Naive thymus-derived CD4-positive, alpha-beta T cell (primary cell): ENCODE results near the gene UCHL3. TPM values are rescaled to one million over a fixed set of nuclear protein-coding genes. Genes with fewer than 3 reads are reported as not detected.

Experiments used
- ATAC-seq: fragments of 150-1000 bp; cut with Tn5 transposase; 2 replicates; pipeline ENCODE4 v1.10.0; 2021; ENCODE audit warnings: mild to moderate bottlenecking, moderate library complexity
- CTCF ChIA-PET: fragments of 350-600 bp; sonication (Branson Sonifier 250); formaldehyde crosslinking; loops from one replicate; lab custom pipeline; 2021; ENCODE audit warnings: antibody characterized with exemption; lab: Charles Lee
- POLR2A ChIA-PET: fragments of 350-600 bp; sonication (Branson Sonifier 250); formaldehyde crosslinking; loops from one replicate; lab custom pipeline; 2021; ENCODE audit warnings: antibody characterized with exemption, inconsistent platforms; lab: Charles Lee
- DNase-seq, 9 donors: peaks; one replicate each; pipeline versions ENCODE4 v3.0.0 to v3.0.0-alpha.2; 2020 to 2022; ENCODE audit warnings: mixed read lengths in 1 of 9
- H3K27ac ChIP-seq: one replicate; pipeline ENCODE4 v1.7.0; 2013; ENCODE audit warnings: mild to moderate bottlenecking, low read depth, low read length, moderate library complexity
- H3K27me3 ChIP-seq, 2 donors: one replicate each; pipeline ENCODE4 v1.7.0; 2013; ENCODE audit warnings: low read length in 2 of 2, mild to moderate bottlenecking in 2 of 2, moderate library complexity in 2 of 2; ENCODE audit not compliant: control insufficient read depth in 2 of 2, insufficient read depth in 2 of 2
- H3K36me3 ChIP-seq, 3 experiments: 1 replicate in 2 of 3; 2 replicates in 1 of 3; pipeline ENCODE4 v1.7.0; 2013; ENCODE audit warnings: low read length in 3 of 3, mild to moderate bottlenecking in 3 of 3, moderate library complexity in 1 of 3; ENCODE audit not compliant: insufficient read depth in 3 of 3, control insufficient read depth in 2 of 3
- H3K4me1 ChIP-seq, 2 donors: one replicate each; pipeline ENCODE4 v1.7.0; 2013; ENCODE audit warnings: low read length in 2 of 2, mild to moderate bottlenecking in 2 of 2, moderate library complexity in 1 of 2; ENCODE audit not compliant: control insufficient read depth in 2 of 2, insufficient read depth in 2 of 2
- H3K4me3 ChIP-seq: 2 replicates; pipeline ENCODE4 v1.7.0; 2013; ENCODE audit warnings: mild to moderate bottlenecking, low read length
- H3K9me3 ChIP-seq, 3 experiments: 1 replicate in 2 of 3; 2 replicates in 1 of 3; pipeline ENCODE4 v1.7.0; 2013; ENCODE audit warnings: low read length in 3 of 3; ENCODE audit not compliant: control insufficient read depth in 2 of 3
- H3K27ac Mint-ChIP-seq, 9 donors: one replicate each; pipeline ENCODE4 v1.8.0; 2020 to 2022; ENCODE audit warnings: mixed read lengths in 9 of 9, mild to moderate bottlenecking in 8 of 9, moderate library complexity in 5 of 9, inconsistent platforms in 2 of 9
- H3K27me3 Mint-ChIP-seq, 5 donors: one replicate each; pipeline ENCODE4 v1.8.0; 2021 to 2022; ENCODE audit warnings: mixed read lengths in 5 of 5, mild to moderate bottlenecking in 1 of 5
- H3K36me3 Mint-ChIP-seq, 5 donors: one replicate each; pipeline ENCODE4 v1.8.0; 2020 to 2022; ENCODE audit warnings: mixed read lengths in 5 of 5, mild to moderate bottlenecking in 3 of 5, inconsistent platforms in 1 of 5
- H3K4me1 Mint-ChIP-seq, 7 donors: one replicate each; pipeline ENCODE4 v1.8.0; 2020 to 2022; ENCODE audit warnings: mixed read lengths in 7 of 7, mild to moderate bottlenecking in 3 of 7, inconsistent platforms in 1 of 7
- H3K4me3 Mint-ChIP-seq, 10 donors: one replicate each; pipeline ENCODE4 v1.8.0; 2020 to 2022; ENCODE audit warnings: mild to moderate bottlenecking in 10 of 10, mixed read lengths in 10 of 10, moderate library complexity in 6 of 10, inconsistent platforms in 2 of 10
- H3K9me3 Mint-ChIP-seq, 11 donors: one replicate each; pipeline ENCODE4 v1.8.0; 2020 to 2022; ENCODE audit warnings: mixed read lengths in 11 of 11, mild to moderate bottlenecking in 4 of 11, inconsistent platforms in 1 of 11, moderate library complexity in 1 of 11
- intact Hi-C, 2 donors: fragments of 100-400 bp; cut with micrococcal nuclease; formaldehyde crosslinking; loops; one replicate each; pipeline ENCODE4 v1.15.1; 2023
- polyA plus RNA-seq, 2 donors: library from polyadenylated mRNA; unstranded; fragments of 300-500 nt; fragmentation: Illumina TruSeq; gene quantifications; one replicate each; pipeline ENCODE4 v1.2.3, GENCODE V29; 2021
- total RNA-seq, 6 experiments: library from RNA in 5 of 6; stranded (reverse) in 5 of 6; gene quantifications; 1 replicate in 5 of 6; 2 replicates in 1 of 6; pipeline ENCODE4 v1.2.3 and lab custom pipeline; 2021 to 2026

Gene UCHL3
- total and polyA plus RNA-seq, 7 experiments from 2014 or later: 18.6 to 60.0 (median 22.8) TPM

GRCh38 chr13:75530549-75530961 is 19.0 kb upstream of the UCHL3 start:
- CTCF ChIA-PET: interaction anchor here (0.6 kb wide), 1 partner anchor 340 kb away, joined by 4 read pairs; no protein-coding TSS in a partner anchor
- peak overlapping the region in 5 of 9 donors; percentile 6 to 47 (median 15) for H3K27ac Mint-ChIP-seq

DNA sequence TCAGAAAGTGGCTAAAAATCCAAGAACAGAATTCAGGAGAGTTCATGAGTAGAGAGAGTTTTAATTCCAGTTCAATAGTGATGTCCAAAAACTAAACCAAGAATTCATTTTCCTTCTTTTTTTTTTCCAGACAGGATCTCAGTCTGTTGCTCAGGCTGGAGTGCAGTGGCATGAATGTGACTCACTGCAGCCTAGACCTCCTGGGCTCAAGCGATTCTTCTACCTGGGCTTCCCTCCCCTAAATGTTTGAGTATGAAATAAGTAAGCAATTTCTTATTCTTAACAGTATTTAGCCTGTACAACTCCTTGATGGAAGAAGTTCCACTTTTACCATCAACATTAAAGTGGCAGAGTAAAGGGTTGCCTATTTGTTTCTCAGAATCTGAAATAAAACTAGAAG is 15.7 kb upstream of the UCHL3 start:
- H3K9me3 Mint-ChIP-seq: no peaks in the 10 kb centered on the region
- intact Hi-C loops: loop anchor here in 1 of 2 donors (10.0 kb wide), 1 partner anchor 1829 kb away; no protein-coding TSS in a partner anchor
- H3K36me3 Mint-ChIP-seq: peaks cover 9 to 31% (median 17%) of the 10 kb centered on the region in 5 donors
- peak overlapping the region in 1 of 9 donors; percentile 66 for H3K27ac Mint-ChIP-seq
- H3K9me3 ChIP-seq: no peaks in the 10 kb centered on the region
- peaks cover 0 to 9% (median 0%) of the 10 kb centered on the region in 3 experiments for H3K36me3 ChIP-seq
- ATAC-seq (no peak), DNase-seq (no peak)
- H3K4me1 ChIP-seq: peaks cover 17 to 26% of the 10 kb centered on the region in 2 donors
- no peaks in the 10 kb centered on the region for H3K27me3 Mint-ChIP-seq
- peak overlapping the region in 6 of 10 donors; percentile 9 to 62 (median 36) for H3K4me3 Mint-ChIP-seq
- peaks cover 40 to 90% (median 75%) of the 10 kb centered on the region in 7 donors for H3K4me1 Mint-ChIP-seq
- H3K27ac ChIP-seq: no peak overlapping the region
- no peak overlapping the region for H3K4me3 ChIP-seq
- H3K27me3 ChIP-seq: no peaks in the 10 kb centered on the region
- CTCF ChIA-PET: interaction anchor here (0.6 kb wide), 1 partner anchor 278 kb away, joined by 4 read pairs; no protein-coding TSS in a partner anchor
- POLR2A ChIA-PET: no interaction called here

More at GRCh38 chr13:75530549-75530961, 19.0 kb upstream of the UCHL3 start:
- peaks cover 20 to 65% (median 54%) of the 10 kb centered on the region in 7 donors for H3K4me1 Mint-ChIP-seq
- H3K36me3 ChIP-seq: peaks cover 0 to 3% (median 0%) of the 10 kb centered on the region in 3 experiments
- H3K9me3 ChIP-seq: no peaks in the 10 kb centered on the region
- intact Hi-C loops: loop anchor here in 1 of 2 donors (10.0 kb wide), 1 partner anchor 1826 kb away; no protein-coding TSS in a partner anchor
- H3K27me3 Mint-ChIP-seq: no peaks in the 10 kb centered on the region
- peaks cover 0 to 2% (median 0%) of the 10 kb centered on the region in 11 donors for H3K9me3 Mint-ChIP-seq
- DNase-seq (peak in 1 of 9 donors; percentile 9), ATAC-seq (peak; percentile 47)
- no peak overlapping the region for H3K4me3 ChIP-seq
- POLR2A ChIA-PET: no interaction called here
- peaks cover 9 to 46% (median 29%) of the 10 kb centered on the region in 5 donors for H3K36me3 Mint-ChIP-seq
- H3K27ac ChIP-seq: no peak overlapping the region
- H3K27me3 ChIP-seq: no peaks in the 10 kb centered on the region
- H3K4me3 Mint-ChIP-seq: peak overlapping the region in 5 of 10 donors; percentile 21 to 43 (median 29)
- H3K4me1 ChIP-seq: peaks cover 4 to 13% of the 10 kb centered on the region in 2 donors

DNA sequence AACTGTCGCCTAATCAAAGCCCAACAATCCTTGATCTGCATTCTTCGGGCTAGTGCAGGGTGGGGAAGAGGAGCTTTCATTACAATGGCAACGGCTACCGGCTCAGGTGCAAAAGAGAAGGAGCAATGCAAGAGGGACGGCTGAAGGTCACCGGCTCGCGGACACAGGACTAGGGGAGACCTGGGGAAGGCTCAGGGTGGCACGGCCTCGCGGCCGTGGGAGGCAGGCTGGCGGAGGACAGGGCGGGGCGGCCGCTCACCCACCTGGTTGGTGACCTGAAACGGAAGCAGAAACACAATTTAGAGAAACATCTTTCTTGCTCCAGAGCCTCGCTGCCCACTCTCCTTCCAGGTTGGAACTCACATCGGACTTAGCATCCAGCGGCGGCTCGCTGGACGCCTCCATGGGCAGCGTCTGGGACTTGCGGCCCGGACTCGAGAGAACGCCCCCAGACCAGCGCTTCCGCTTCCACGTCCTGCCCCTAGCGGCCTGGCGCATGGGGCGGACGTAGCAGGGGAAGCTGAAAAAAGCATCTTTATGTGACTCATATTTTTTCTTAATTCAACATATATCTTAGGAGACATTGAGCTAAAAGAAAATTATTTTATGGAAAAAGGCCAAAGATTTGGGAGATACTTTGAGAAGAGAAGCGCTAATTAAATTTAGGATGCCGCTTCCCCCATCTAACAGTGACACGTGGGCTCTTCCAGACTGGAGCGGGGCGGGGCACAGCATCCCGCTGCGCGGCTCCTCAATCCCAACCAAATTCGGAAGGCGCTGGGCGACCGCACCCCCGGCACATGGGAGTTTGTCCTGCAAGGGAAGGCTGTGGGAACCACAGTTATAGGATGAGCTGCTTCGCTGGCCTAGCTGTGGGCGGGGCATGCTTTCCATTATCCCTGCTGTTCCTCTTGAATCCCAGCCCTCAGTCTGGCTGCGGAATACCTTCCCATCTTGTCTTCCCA is 11.9 kb upstream of the UCHL3 start, which contains the start of gene COMMD6:
Gene COMMD6 (minus strand): TSS at position 441 of the 965 bp plus-strand sequence. CDS start 36 bp downstream, at position 405.
- ChIA-PET CTCF (interaction anchor here (0.6 to 1.3 kb wide), 3 partner anchors 8 to 13 kb away, joined by 3 to 6 read pairs (median 3); no protein-coding TSS in a partner anchor), POLR2A (interaction anchor here (0.6 to 1.2 kb wide), 5 partner anchors 8 to 210 kb away, joined by 3 to 8 read pairs (median 3); partner anchors contain the start of gene UCHL3)
- H3K36me3 Mint-ChIP-seq: peaks cover 5 to 20% (median 10%) of the 10 kb centered on the region in 5 donors
- Histone ChIP-seq H3K4me3 (peak within 1 kb of the TSS; percentile 96), H3K27me3 (no peaks in the 10 kb centered on the region), H3K9me3 (no peaks in the 10 kb centered on the region), H3K36me3 (peaks cover 0 to 9% (median 0%) of the 10 kb centered on the region in 3 experiments), H3K4me1 (peaks cover 12 to 26% of the 10 kb centered on the region in 2 donors), H3K27ac (peak within 1 kb of the TSS; percentile 85)
- H3K9me3 Mint-ChIP-seq: no peaks in the 10 kb centered on the region
- peak; percentile 93 for ATAC-seq
- peak within 1 kb of the TSS; percentile 83 to 98 (median 95) for H3K27ac Mint-ChIP-seq
- H3K4me1 Mint-ChIP-seq: peaks cover 28 to 57% (median 45%) of the 10 kb centered on the region in 7 donors
- H3K4me3 Mint-ChIP-seq: peak within 1 kb of the TSS; percentile 88 to 100 (median 98)
- no peaks in the 10 kb centered on the region for H3K27me3 Mint-ChIP-seq
- peak; percentile 46 to 77 (median 65) for DNase-seq
- intact Hi-C loops: loop anchor here (1.0 to 10.0 kb wide), 8 partner anchors 8 to 1833 kb away; partner anchors contain the start of genes UCHL3 (in 2 of the 2), LMO7 (in 1 of the 2), MYCBP2 (in 1 of the 2) and TBC1D4 (in 1 of the 2)

GRCh38 chr13:75541287-75541686 is 8.3 kb upstream of the UCHL3 start:
- no peaks in the 10 kb centered on the region for H3K27me3 ChIP-seq

GRCh38 chr13:75541961-75542360 is 7.6 kb upstream of the UCHL3 start:
- no peaks in the 10 kb centered on the region for H3K27me3 ChIP-seq
- no peaks in the 10 kb centered on the region for H3K9me3 ChIP-seq
- Mint-ChIP-seq H3K36me3 (no peaks in the 10 kb centered on the region), H3K27me3 (no peaks in the 10 kb centered on the region), H3K4me1 (peaks cover 6 to 22% (median 15%) of the 10 kb centered on the region in 7 donors), H3K4me3 (no peak overlapping the region), H3K27ac (no peak overlapping the region), H3K9me3 (no peaks in the 10 kb centered on the region)
- intact Hi-C loops: loop anchor here in 1 of 2 donors (10.0 kb wide), 2 partner anchors 1483 to 1783 kb away; partner anchors contain the start of genes FBXL3 and MYCBP2
- H3K4me1 ChIP-seq: peaks cover 1 to 2% of the 10 kb centered on the region in 2 donors
- ChIA-PET CTCF (interaction anchor here (0.7 kb wide), 2 partner anchors 10 to 61 kb away, joined by 3 to 4 read pairs; no protein-coding TSS in a partner anchor), POLR2A (no interaction called here)
- ATAC-seq (no peak), DNase-seq (no peak)
- H3K36me3 ChIP-seq: peaks cover 0 to 6% (median 0%) of the 10 kb centered on the region in 3 experiments
- H3K4me3 ChIP-seq: no peak overlapping the region
- no peak overlapping the region for H3K27ac ChIP-seq

More at GRCh38 chr13:75541287-75541686, 8.3 kb upstream of the UCHL3 start:
- Mint-ChIP-seq H3K27ac (no peak overlapping the region), H3K36me3 (peaks cover 0 to 2% (median under 1%) of the 10 kb centered on the region in 5 donors), H3K4me1 (peaks cover 13 to 29% (median 22%) of the 10 kb centered on the region in 7 donors), H3K9me3 (no peaks in the 10 kb centered on the region), H3K27me3 (no peaks in the 10 kb centered on the region), H3K4me3 (no peak overlapping the region)
- CTCF ChIA-PET: no interaction called here
- no peak overlapping the region for H3K27ac ChIP-seq
- POLR2A ChIA-PET: no interaction called here
- intact Hi-C loops: loop anchor here in 1 of 2 donors (10.0 kb wide), 2 partner anchors 1484 to 1784 kb away; partner anchors contain the start of genes FBXL3 and MYCBP2
- peaks cover 8 to 9% of the 10 kb centered on the region in 2 donors for H3K4me1 ChIP-seq
- no peaks in the 10 kb centered on the region for H3K9me3 ChIP-seq
- ATAC-seq (peak; percentile 44), DNase-seq (no peak)
- H3K4me3 ChIP-seq: no peak overlapping the region
- peaks cover 0 to 6% (median 0%) of the 10 kb centered on the region in 3 experiments for H3K36me3 ChIP-seq
